ENCODE measurements around the gene MTMR10. TPM values are rescaled to one million over a fixed set of nuclear protein-coding genes. Genes with fewer than 3 reads are reported as not detected.

The MTMR10 gene
- total RNA-seq, 1 donor from 2014 or later = 28.8 TPM

GRCh38 chr15:30990036-30990435 is 1.4 kb downstream of the MTMR10 start:
- Histone ChIP-seq H3K9me3 (replicated peaks) (no peaks in the 10 kb centered on the region), H3K36me3 (peaks cover 11% of the 10 kb centered on the region), H3K27ac (replicated peaks) (peak overlapping the region; percentile 96), H3K4me3 (peak overlapping the region; percentile 93), H3K4me1 (peaks cover 75% of the 10 kb centered on the region), H3K27me3 (ENCODE audit: low read depth) (no peaks in the 10 kb centered on the region)
- intact Hi-C loops (cut with micrococcal nuclease) = no loop called here
- DNase-seq = no peak
- no peak for TF ChIP-seq CTCF (IDR thresholded peaks at IDR 0.05; ENCODE audit: borderline replicate concordance)

- H3K4me1 ChIP-seq = peaks cover 94% of the 10 kb centered on the region
- peak overlapping the region; percentile 24 for H3K4me3 ChIP-seq
- H3K36me3 ChIP-seq = peaks cover 16% of the 10 kb centered on the region
- H3K27ac ChIP-seq (replicated peaks) = peak overlapping the region; percentile 73
- H3K27me3 ChIP-seq (ENCODE audit: low read depth) = no peaks in the 10 kb centered on the region
- DNase-seq = no peak
- TF ChIP-seq CTCF (IDR thresholded peaks at IDR 0.05; ENCODE audit: borderline replicate concordance) = no peak
- intact Hi-C loops (cut with micrococcal nuclease) = no loop called here
- H3K9me3 ChIP-seq (replicated peaks) = no peaks in the 10 kb centered on the region
Observed at GRCh38 chr15:30985081-30985531, 6.3 kb downstream of the MTMR10 start.

- Histone ChIP-seq H3K27me3 (ENCODE audit: low read depth) (no peaks in the 10 kb centered on the region), H3K4me3 (peak overlapping the region; percentile 24), H3K36me3 (peaks cover 16% of the 10 kb centered on the region), H3K27ac (replicated peaks) (peak overlapping the region; percentile 73), H3K4me1 (peaks cover 94% of the 10 kb centered on the region), H3K9me3 (replicated peaks) (no peaks in the 10 kb centered on the region)
- no peak for TF ChIP-seq CTCF (IDR thresholded peaks at IDR 0.05; ENCODE audit: borderline replicate concordance)
- DNase-seq = no peak
- intact Hi-C loops (cut with micrococcal nuclease) = no loop called here
Observed at GRCh38 chr15:30984542-30984941, 6.9 kb downstream of the MTMR10 start.

- intact Hi-C loops (cut with micrococcal nuclease) = no loop called here
Observed at GRCh38 chr15:30984118-30984517, 7.3 kb downstream of the MTMR10 start.

GRCh38 chr15:30979457-30979856 is 12.0 kb downstream of the MTMR10 start:
- no peaks in the 10 kb centered on the region for H3K27me3 ChIP-seq (ENCODE audit: low read depth)
- no peaks in the 10 kb centered on the region for H3K9me3 ChIP-seq (replicated peaks)
- no peak for DNase-seq
- H3K4me1 ChIP-seq = peaks cover 78% of the 10 kb centered on the region
- intact Hi-C loops (cut with micrococcal nuclease) = no loop called here
- no peak for TF ChIP-seq CTCF (IDR thresholded peaks at IDR 0.05; ENCODE audit: borderline replicate concordance)
- H3K36me3 ChIP-seq = peaks cover 12% of the 10 kb centered on the region
- no peak overlapping the region for H3K4me3 ChIP-seq
- H3K27ac ChIP-seq (replicated peaks) = no peak overlapping the region

More at GRCh38 chr15:30984118-30984517, 7.3 kb downstream of the MTMR10 start:
- no peaks in the 10 kb centered on the region for H3K27me3 ChIP-seq (ENCODE audit: low read depth)
- H3K9me3 ChIP-seq (replicated peaks) = no peaks in the 10 kb centered on the region
- H3K4me3 ChIP-seq = peak overlapping the region; percentile 24
- H3K4me1 ChIP-seq = peaks cover 94% of the 10 kb centered on the region
- no peak for TF ChIP-seq CTCF (IDR thresholded peaks at IDR 0.05; ENCODE audit: borderline replicate concordance)
- H3K36me3 ChIP-seq = peaks cover 16% of the 10 kb centered on the region
- peak overlapping the region; percentile 73 for H3K27ac ChIP-seq (replicated peaks)
- DNase-seq = no peak

Measured in left ventricle myocardium inferior (tissue), 1 donor.